Measurements from ENCODE around the gene SLC2A1. TPM values are rescaled to one million over a fixed set of nuclear protein-coding genes. Genes with fewer than 3 reads are reported as not detected.
A peak's percentile ranks its signal among the peaks of the same experiment; 100 is the strongest.

The SLC2A1 gene
- total and polyA plus RNA-seq, 4 donors = 9.5 to 143 (median 28.6) TPM

GRCh38 chr1:42889264-42889663 lies 69.4 kb downstream of the SLC2A1 start:
- H3K4me3 ChIP-seq = no peak overlapping the region
- H3K9me3 ChIP-seq (ENCODE audit: control insufficient read depth in 4 of 4, insufficient read depth in 3 of 4, low read length in 3 of 4) = no peaks in the 10 kb centered on the region
- TF ChIP-seq CTCF (IDR thresholded peaks at IDR 0.05; ENCODE audit: control extremely low read depth, extremely low read depth) = no peak
- H3K9ac ChIP-seq (ENCODE audit: insufficient read depth in 1 of 2, low read length in 2 of 2) = no peak overlapping the region
- ATAC-seq (ENCODE audit: insufficient read depth, low FRiP score) (no peak), DNase-seq (no peak)
- no peaks in the 10 kb centered on the region for H3K36me3 ChIP-seq (ENCODE audit: control insufficient read depth in 4 of 4, insufficient read depth in 4 of 4, low read length in 4 of 4)
- peaks cover 0 to 6% (median 0%) of the 10 kb centered on the region in 5 donors for H3K4me1 ChIP-seq (ENCODE audit: control insufficient read depth in 5 of 5, insufficient read depth in 5 of 5, low read length in 5 of 5)
- 97 to 98% methylated on average over 4 of the region's 4 CpGs for WGBS, 2 donors
- no peak overlapping the region for H3K27ac ChIP-seq (ENCODE audit: low read depth in 1 of 2, low read length in 1 of 2)
- H3K27me3 ChIP-seq (ENCODE audit: control insufficient read depth in 3 of 3, insufficient read depth in 3 of 3, low read length in 2 of 3) = no peaks in the 10 kb centered on the region

DNA sequence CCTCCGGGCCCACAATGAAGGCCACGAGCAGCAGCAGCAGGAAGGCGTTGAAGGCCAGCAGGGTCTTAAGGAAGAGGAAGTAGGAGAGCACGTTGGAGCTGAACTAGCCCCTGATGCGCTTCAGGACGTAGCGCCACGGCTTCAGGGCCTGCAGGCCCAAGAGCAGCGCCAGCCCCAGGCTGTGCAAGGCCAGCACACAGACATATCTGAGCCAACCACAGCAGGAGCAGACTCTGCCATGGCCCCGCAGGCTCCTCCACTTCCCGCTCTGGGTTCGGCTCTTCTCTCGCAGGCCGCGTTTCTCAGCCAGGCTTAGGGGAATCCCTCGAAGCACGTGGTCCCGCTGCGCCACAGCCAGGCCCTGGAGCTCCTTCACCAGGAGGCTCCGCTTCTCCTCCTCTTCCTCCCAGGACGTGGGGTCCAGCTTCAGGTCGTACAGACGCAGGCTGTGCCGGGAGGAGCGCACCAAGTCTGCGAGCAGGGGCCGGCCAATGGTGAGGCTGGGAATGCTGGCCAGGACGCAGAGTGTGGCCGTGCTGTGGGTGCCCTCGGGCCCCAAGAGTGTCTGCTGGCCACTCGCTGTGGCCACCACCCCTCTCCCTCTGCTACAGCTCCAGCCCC lies 70.5 kb downstream of the SLC2A1 start:
- ATAC-seq (ENCODE audit: insufficient read depth, low FRiP score) (no peak), DNase-seq (no peak)
- 90 to 91% methylated on average over 30 to 31 of the region's 31 CpGs for WGBS, 2 donors
- H3K9me3 ChIP-seq (ENCODE audit: control insufficient read depth in 4 of 4, insufficient read depth in 3 of 4, low read length in 3 of 4) = no peaks in the 10 kb centered on the region
- H3K4me3 ChIP-seq = no peak overlapping the region
- H3K36me3 ChIP-seq (ENCODE audit: control insufficient read depth in 4 of 4, insufficient read depth in 4 of 4, low read length in 4 of 4) = no peaks in the 10 kb centered on the region
- H3K9ac ChIP-seq (ENCODE audit: insufficient read depth in 1 of 2, low read length in 2 of 2) = no peak overlapping the region
- no peak overlapping the region for H3K27ac ChIP-seq (ENCODE audit: low read depth in 1 of 2, low read length in 1 of 2)
- no peaks in the 10 kb centered on the region for H3K27me3 ChIP-seq (ENCODE audit: control insufficient read depth in 3 of 3, insufficient read depth in 3 of 3, low read length in 2 of 3)
- TF ChIP-seq CTCF (IDR thresholded peaks at IDR 0.05; ENCODE audit: control extremely low read depth, extremely low read depth) = no peak
- H3K4me1 ChIP-seq (ENCODE audit: control insufficient read depth in 5 of 5, insufficient read depth in 5 of 5, low read length in 5 of 5) = peaks cover 0 to 6% (median 0%) of the 10 kb centered on the region in 5 donors

- no peak overlapping the region for H3K27ac ChIP-seq (ENCODE audit: low read depth in 1 of 2, low read length in 1 of 2)
- ATAC-seq (ENCODE audit: insufficient read depth, low FRiP score) = no peak
- no peak for TF ChIP-seq CTCF (IDR thresholded peaks at IDR 0.05; ENCODE audit: control extremely low read depth, extremely low read depth)
- H3K36me3 ChIP-seq (ENCODE audit: control insufficient read depth in 4 of 4, insufficient read depth in 4 of 4, low read length in 4 of 4) = no peaks in the 10 kb centered on the region
- H3K27me3 ChIP-seq (ENCODE audit: control insufficient read depth in 3 of 3, insufficient read depth in 3 of 3, low read length in 2 of 3) = no peaks in the 10 kb centered on the region
- 96 to 97% methylated on average over 15 to 20 of the region's 20 CpGs for WGBS, 2 donors
- no peak for DNase-seq
- peaks cover 0 to 5% (median 0%) of the 10 kb centered on the region in 5 donors for H3K4me1 ChIP-seq (ENCODE audit: control insufficient read depth in 5 of 5, insufficient read depth in 5 of 5, low read length in 5 of 5)
- no peaks in the 10 kb centered on the region for H3K9me3 ChIP-seq (ENCODE audit: control insufficient read depth in 4 of 4, insufficient read depth in 3 of 4, low read length in 3 of 4)
- no peak overlapping the region for H3K4me3 ChIP-seq
- H3K9ac ChIP-seq (ENCODE audit: insufficient read depth in 1 of 2, low read length in 2 of 2) = no peak overlapping the region
Observed at GRCh38 chr1:42887366-42887765, 71.3 kb downstream of the SLC2A1 start.

GRCh38 chr1:42886800-42887199 lies 71.9 kb downstream of the SLC2A1 start:
- Histone ChIP-seq H3K36me3 (ENCODE audit: control insufficient read depth in 4 of 4, insufficient read depth in 4 of 4, low read length in 4 of 4) (no peaks in the 10 kb centered on the region), H3K4me1 (ENCODE audit: control insufficient read depth in 5 of 5, insufficient read depth in 5 of 5, low read length in 5 of 5) (peaks cover 0 to 4% (median 0%) of the 10 kb centered on the region in 5 donors), H3K27ac (ENCODE audit: low read depth in 1 of 2, low read length in 1 of 2) (no peak overlapping the region), H3K27me3 (ENCODE audit: control insufficient read depth in 3 of 3, insufficient read depth in 3 of 3, low read length in 2 of 3) (no peaks in the 10 kb centered on the region), H3K4me3 (no peak overlapping the region), H3K9ac (ENCODE audit: insufficient read depth in 1 of 2, low read length in 2 of 2) (no peak overlapping the region), H3K9me3 (ENCODE audit: control insufficient read depth in 4 of 4, insufficient read depth in 3 of 4, low read length in 3 of 4) (no peaks in the 10 kb centered on the region)
- DNase-seq (peak; percentile 26 to 58 (median 28)), ATAC-seq (ENCODE audit: insufficient read depth, low FRiP score) (no peak)
- 75 to 80% methylated on average over 21 of the region's 21 CpGs for WGBS, 2 donors
- no peak for TF ChIP-seq CTCF (IDR thresholded peaks at IDR 0.05; ENCODE audit: control extremely low read depth, extremely low read depth)
